ENCODE results near the gene GPD1L.
"Not testable (repeated sequence)": the region's sequence is repeated elsewhere in the genome, so short reads cannot be mapped to it uniquely, and the experiment has no call there.

GPD1L gene

GRCh38 chr3:32106132-32106928 is at the start of gene GPD1L:
Gene GPD1L (plus strand): TSS chr3:32106620. CDS start chr3:32106712, 92 bp downstream.
- DNase-seq (ENCODE audit: extremely low read depth in 1 of 2, low read depth in 1 of 2) = peak; percentile 86 to 96

GRCh38 chr3:32058465-32058864 is 48.0 kb upstream of the GPD1L start:
- DNase-seq (ENCODE audit: extremely low read depth in 1 of 2, low read depth in 1 of 2) = not testable (repeated sequence)

- no peak for DNase-seq (ENCODE audit: extremely low read depth in 1 of 2, low read depth in 1 of 2)
These were observed 43.4 kb upstream of the GPD1L start for GRCh38 chr3:32062950-32063582.

- DNase-seq (ENCODE audit: extremely low read depth in 1 of 2, low read depth in 1 of 2) = no peak
These were observed 39.7 kb upstream of the GPD1L start for GRCh38 chr3:32066686-32067085.

- DNase-seq (ENCODE audit: extremely low read depth in 1 of 2, low read depth in 1 of 2) = not testable (repeated sequence)
These were observed 32.2 kb upstream of the GPD1L start for GRCh38 chr3:32074194-32074593.

- DNase-seq (ENCODE audit: extremely low read depth in 1 of 2, low read depth in 1 of 2) = no peak
These were observed 29.9 kb upstream of the GPD1L start for GRCh38 chr3:32076566-32076965.

GRCh38 chr3:32077260-32078084 is 28.9 kb upstream of the GPD1L start:
- no peak for DNase-seq (ENCODE audit: extremely low read depth in 1 of 2, low read depth in 1 of 2)

- DNase-seq (ENCODE audit: extremely low read depth in 1 of 2, low read depth in 1 of 2) = no peak
These were observed 28.3 kb upstream of the GPD1L start for GRCh38 chr3:32078085-32078634.

GRCh38 chr3:32078864-32079263 is 27.6 kb upstream of the GPD1L start:
- no peak for DNase-seq (ENCODE audit: extremely low read depth in 1 of 2, low read depth in 1 of 2)

- no peak for DNase-seq (ENCODE audit: extremely low read depth in 1 of 2, low read depth in 1 of 2)
These were observed 23.7 kb upstream of the GPD1L start for GRCh38 chr3:32082721-32083120.

- no peak for DNase-seq (ENCODE audit: extremely low read depth in 1 of 2, low read depth in 1 of 2)
These were observed 22.6 kb upstream of the GPD1L start for GRCh38 chr3:32083702-32084270.

GRCh38 chr3:32084870-32085269 is 21.6 kb upstream of the GPD1L start:
- no peak for DNase-seq (ENCODE audit: extremely low read depth in 1 of 2, low read depth in 1 of 2)

GRCh38 chr3:32086464-32086863 is 20.0 kb upstream of the GPD1L start:
- DNase-seq (ENCODE audit: extremely low read depth in 1 of 2, low read depth in 1 of 2) = no peak

GRCh38 chr3:32089476-32089875 is 16.9 kb upstream of the GPD1L start:
- DNase-seq (ENCODE audit: extremely low read depth in 1 of 2, low read depth in 1 of 2) = no peak

GRCh38 chr3:32093204-32093603 is 13.2 kb upstream of the GPD1L start:
- no peak for DNase-seq (ENCODE audit: extremely low read depth in 1 of 2, low read depth in 1 of 2)

GRCh38 chr3:32095431-32095830 is 11.0 kb upstream of the GPD1L start:
- DNase-seq (ENCODE audit: extremely low read depth in 1 of 2, low read depth in 1 of 2) = no peak

GRCh38 chr3:32097768-32098167 is 8.7 kb upstream of the GPD1L start:
- DNase-seq (ENCODE audit: extremely low read depth in 1 of 2, low read depth in 1 of 2) = no peak

- DNase-seq (ENCODE audit: extremely low read depth in 1 of 2, low read depth in 1 of 2) = no peak
These were observed 7.9 kb upstream of the GPD1L start for GRCh38 chr3:32098528-32098927.

- DNase-seq (ENCODE audit: extremely low read depth in 1 of 2, low read depth in 1 of 2) = no peak
These were observed 6.0 kb upstream of the GPD1L start for GRCh38 chr3:32100465-32100864.

GRCh38 chr3:32102289-32102688 is 4.1 kb upstream of the GPD1L start:
- no peak for DNase-seq (ENCODE audit: extremely low read depth in 1 of 2, low read depth in 1 of 2)

GRCh38 chr3:32104492-32104891 is 1.9 kb upstream of the GPD1L start:
- DNase-seq (ENCODE audit: extremely low read depth in 1 of 2, low read depth in 1 of 2) = no peak
